ENCODE measurements around the gene SENP2. TPM values are rescaled to one million over a fixed set of nuclear protein-coding genes. Genes with fewer than 3 reads are reported as not detected.

The SENP2 gene
- total and polyA plus RNA-seq, 4 experiments from 2014 or later = 11.5 to 54.3 (median 33.1) TPM

DNA sequence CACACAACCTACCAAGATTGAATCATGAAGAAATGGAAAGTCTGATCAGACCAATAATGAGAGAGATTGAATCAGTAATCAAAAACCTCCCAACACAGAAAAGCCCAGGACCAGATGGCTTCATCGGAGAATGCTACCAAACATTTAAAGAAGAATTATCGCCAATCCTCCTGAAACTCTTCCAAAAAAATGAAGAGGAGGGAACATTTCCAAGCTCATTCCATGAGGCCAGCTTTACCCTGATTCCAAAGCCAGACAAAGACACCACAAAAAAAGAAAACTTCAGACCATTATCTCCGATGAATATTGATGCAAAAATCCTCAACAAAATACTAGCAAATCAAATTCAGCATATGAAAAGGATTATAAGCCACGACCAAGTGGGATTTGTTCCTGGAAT, 94.1 kb downstream of the SENP2 start:
- POLR2A ChIA-PET (ENCODE audit: partially characterized antibody) = no interaction called here
- Mint-ChIP-seq H3K4me3 (no peak overlapping the region), H3K9me3 (peaks cover 0 to 33% (median 17%) of the 10 kb centered on the region in 8 donors), H3K27ac (no peak overlapping the region), H3K4me1 (no peaks in the 10 kb centered on the region), H3K27me3 (peaks cover 7 to 11% of the 10 kb centered on the region in 2 donors), H3K36me3 (peaks cover 0 to 3% of the 10 kb centered on the region in 2 donors)
- H3K27ac ChIP-seq (ENCODE audit: low read depth, low read length) = no peak overlapping the region
- H3K4me1 ChIP-seq (ENCODE audit: insufficient read depth, low read length) = no peaks in the 10 kb centered on the region
- H3K27me3 ChIP-seq (ENCODE audit: insufficient read depth, low read length) = peaks cover 4% of the 10 kb centered on the region
- H3K4me3 ChIP-seq (ENCODE audit: low read length in 2 of 2) = no peak overlapping the region
- no peaks in the 10 kb centered on the region for H3K36me3 ChIP-seq (ENCODE audit: insufficient read depth, low read length)
- no peaks in the 10 kb centered on the region for H3K9me3 ChIP-seq (ENCODE audit: control insufficient read depth in 1 of 2, low read length in 2 of 2)
- DNase-seq = no peak
- CTCF ChIA-PET (ENCODE audit: partially characterized antibody) = no interaction called here
- intact Hi-C loops (cut with micrococcal nuclease) = no loop called here

Other genes starting within 250 kb of the SENP2 start
- 1 to 10 TPM; 8.7 to 9.3 TPM for gene MAP3K13, start 223.2 kb upstream of the SENP2 start, total RNA-seq
- gene MAP3K13, start 223.2 kb upstream of the SENP2 start, polyA plus RNA-seq = 10 to 100 TPM; 41.5 to 47.9 TPM
- gene TMEM41A, start 87.3 kb upstream of the SENP2 start, total RNA-seq = 10 to 100 TPM; 26.5 to 28.0 TPM
- 10 to 100 TPM; 22.2 to 23.6 TPM for gene TMEM41A, start 87.3 kb upstream of the SENP2 start, polyA plus RNA-seq
- not detected for gene LIPH, start 33.7 kb upstream of the SENP2 start, total RNA-seq
- gene LIPH, start 33.7 kb upstream of the SENP2 start, polyA plus RNA-seq = not detected
- not detected for gene IGF2BP2, start 238.7 kb downstream of the SENP2 start, total RNA-seq
- not detected for gene IGF2BP2, start 238.7 kb downstream of the SENP2 start, polyA plus RNA-seq